Measurements from ENCODE around the gene CACNA1G.

DNA sequence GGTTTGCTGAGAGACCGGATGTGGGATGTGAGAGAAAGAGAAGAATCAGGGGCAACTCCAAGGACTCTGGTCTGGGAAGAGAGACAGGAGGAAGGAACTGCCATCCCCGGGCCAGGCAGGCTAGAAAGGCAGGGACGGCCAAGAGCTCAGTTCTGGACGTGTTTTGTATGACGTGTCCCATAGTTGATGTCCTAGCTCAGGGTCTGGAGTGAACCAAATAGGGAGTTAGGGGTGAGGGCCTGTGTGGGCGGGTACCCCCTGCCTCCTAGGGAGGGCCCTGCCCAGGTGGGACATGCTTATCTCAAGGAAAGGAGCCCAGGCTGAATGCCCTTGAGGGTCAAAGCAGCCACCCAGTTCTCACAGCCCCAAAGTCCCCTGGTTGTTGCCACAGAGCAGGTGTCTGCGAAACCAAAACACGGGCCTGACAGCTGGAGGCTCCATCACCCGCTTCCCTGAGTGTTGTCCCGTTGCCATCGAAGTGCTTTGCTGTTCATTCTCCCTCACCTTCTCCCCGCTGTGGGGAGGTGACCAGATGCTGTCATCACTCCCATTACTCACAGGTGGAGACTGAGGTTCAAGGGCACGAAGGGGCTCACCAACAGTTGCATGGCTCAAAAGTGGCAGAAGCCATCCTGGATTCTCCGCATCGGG is 81.7 kb downstream of the CACNA1G start:
- TF ChIP-seq, protein P1, sequence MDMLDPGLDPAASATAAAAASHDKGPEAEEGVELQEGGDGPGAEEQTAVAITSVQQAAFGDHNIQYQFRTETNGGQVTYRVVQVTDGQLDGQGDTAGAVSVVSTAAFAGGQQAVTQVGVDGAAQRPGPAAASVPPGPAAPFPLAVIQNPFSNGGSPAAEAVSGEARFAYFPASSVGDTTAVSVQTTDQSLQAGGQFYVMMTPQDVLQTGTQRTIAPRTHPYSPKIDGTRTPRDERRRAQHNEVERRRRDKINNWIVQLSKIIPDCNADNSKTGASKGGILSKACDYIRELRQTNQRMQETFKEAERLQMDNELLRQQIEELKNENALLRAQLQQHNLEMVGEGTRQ (CRISPR knock-in tag; IDR thresholded peaks at IDR 0.05), result no peak
- no peak for TF ChIP-seq MTA1 (IDR thresholded peaks at IDR 0.05; ENCODE audit: borderline replicate concordance)
- no peak for TF ChIP-seq FOXA1 (IDR thresholded peaks at IDR 0.05; ENCODE audit: borderline replicate concordance)
